C1 segment of cervical spinal cord (tissue), 14 donors: ENCODE data around the gene ARHGEF7.

ENCODE experiments used
- DNase-seq, 14 donors: peaks; one replicate each; lab custom pipeline; 2025; lab: John Stamatoyannopoulos, UW

The ARHGEF7 gene

DNA sequence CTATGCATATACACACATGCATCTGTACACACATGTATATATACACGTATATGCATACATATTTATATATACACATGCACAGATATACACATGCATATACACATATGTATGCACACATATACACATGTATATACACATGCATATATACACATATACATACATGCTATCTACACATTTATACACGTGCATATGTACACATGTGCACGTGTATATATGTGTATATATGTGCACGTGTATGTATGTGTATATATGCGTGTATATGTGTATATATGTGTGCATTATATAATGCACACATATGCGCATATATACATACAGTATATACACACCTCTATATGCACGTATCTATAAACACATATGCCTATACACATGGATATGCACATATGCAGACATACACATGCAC is 17.8 kb downstream of the ARHGEF7 start:
- no peak for DNase-seq

DNA sequence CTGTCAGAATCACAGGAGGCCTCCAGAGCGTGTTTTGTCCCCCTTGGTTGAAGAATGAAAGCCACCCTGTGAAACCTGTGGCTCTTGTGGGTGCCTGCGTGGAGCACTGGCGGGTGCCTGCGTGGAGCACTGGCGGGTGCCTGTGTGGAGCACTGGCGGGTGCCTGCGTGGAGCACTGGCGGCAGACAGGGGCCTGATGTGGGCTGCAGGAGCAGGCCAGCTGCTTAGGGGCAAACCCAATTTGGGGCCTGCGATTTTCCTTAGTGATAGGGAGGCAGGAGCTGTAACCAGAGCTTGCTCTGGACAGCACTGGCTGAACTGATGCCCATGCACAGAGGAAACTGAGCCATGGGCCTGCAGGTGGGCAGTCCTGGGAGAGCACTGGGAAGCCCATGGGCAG is 24.3 kb downstream of the ARHGEF7 start:
- DNase-seq: no peak

DNA sequence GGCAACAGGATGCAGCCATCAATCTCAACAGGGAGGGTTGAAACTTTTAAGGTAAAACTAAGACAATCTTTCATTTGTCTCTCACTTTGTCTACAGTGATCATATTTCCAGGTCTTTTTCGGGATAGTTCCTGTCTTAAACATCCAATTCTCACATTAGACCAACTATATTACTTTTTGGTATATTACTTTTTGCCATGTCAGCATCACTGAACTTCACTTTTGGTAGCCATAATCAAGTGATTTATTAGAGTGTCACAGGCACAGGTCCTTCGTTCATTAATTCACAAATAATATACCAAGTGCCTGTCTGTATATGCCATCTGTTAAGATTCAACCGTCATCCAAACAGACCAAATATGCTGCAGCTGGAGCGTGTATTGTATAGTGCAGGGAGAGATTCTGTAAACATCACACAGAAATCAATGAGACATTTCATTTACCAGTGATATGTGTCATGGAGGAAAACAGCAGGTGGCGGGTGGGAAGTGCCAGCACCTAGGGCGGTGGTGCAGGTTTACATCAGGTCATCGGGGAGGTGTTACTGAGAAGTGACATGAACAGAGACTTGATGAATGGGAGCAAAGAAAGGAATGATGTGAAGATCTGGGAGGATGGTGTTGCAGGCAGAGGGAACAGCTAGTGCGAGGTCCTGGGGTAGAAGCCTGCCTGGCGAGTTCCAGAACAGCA is 24.9 kb downstream of the ARHGEF7 start:
- DNase-seq: no peak

DNA sequence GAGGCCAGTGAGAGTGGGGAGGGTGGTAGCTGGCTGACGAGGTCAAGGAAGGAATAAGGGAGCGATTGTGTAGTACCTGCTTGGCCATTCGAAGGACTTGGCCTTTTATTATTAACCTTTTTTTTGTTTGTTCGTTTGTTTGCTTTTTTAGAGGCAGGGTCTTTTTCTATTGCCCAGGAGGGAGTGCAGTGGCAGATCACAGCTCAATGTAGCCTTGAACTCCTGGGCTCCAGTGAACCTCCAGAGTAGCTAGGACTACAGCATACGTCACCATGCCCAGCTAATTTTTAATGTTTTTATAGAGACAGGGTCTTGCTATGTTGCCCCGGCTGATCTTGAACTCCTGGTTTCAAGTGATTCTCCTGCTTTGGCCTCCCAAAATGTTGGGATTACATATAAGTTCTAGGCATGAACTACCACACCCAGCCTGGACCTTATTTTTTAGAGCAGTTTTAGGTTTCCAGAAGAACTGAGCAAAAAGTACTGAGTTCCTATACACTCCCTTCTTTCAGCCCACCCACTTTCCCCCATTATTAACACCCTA is 25.5 kb downstream of the ARHGEF7 start:
- no peak for DNase-seq

DNA sequence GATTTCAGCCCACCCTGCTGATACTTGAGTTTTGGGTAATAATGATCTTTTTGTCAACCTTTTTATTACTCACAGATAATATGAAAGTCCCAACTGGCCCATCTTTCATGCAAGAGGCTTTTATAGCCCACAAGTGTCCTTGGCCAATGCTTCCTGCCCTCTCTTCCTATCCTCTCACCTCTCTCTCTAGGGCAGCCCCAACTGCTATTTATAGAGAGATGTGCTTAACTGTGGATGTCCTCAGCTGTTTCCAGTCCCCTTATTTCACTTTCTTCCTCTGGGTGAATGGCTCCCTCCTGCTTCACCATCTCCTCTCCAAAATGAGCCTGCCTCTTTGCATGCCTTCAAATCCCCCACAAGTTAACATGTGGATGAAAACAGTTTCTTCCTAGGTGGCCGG is 27.4 kb downstream of the ARHGEF7 start:
- DNase-seq: no peak

DNA sequence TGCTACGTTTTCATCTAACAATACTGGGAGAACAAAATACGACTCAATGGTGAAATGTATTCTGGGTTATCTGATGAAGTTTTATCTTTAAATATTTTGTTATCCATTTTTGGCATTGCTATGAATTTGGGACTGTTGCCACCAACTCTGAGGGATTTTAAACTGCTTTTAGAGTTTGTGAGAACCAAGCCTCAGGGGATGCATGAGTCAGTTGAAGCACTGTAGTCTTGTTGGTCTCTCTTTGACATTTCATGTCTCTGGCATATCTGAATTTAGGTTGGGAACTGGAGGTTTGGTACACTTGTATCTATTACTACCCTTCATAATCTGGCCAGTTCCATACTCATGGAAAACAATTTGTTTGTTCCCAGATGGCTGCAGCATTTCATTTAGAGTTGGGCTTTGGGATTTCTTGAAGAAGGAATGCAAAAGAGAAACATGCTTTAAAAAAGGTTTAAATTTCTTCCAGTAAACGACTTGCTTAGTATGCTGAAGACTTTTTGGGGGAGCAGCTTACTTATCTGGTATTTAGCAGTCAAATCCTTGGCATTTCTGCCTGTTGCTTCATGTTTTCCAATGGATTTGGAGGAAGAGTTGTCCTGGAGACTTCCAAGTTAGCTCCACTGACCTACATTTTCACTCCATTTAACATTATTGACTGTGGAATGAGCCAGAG is 28.9 kb downstream of the ARHGEF7 start:
- no peak for DNase-seq

DNA sequence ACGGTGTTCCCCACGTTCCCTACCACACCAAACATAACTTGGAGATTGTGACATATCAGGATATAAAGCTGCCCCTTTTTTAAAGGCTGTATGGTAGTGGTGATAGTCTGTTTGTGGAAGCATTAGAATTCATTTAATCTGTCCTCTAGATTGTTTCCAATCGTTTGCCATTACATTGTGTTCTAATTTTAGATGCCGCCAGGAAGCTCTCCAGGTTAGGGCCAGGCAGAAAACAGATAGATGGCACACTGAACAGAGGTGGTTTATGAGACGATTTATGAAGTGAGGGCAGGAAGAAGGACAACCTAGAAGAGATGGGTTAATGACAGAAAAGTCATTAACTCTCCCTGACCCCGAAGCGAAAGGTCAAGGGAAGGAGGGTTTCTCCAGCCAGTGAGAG is 30.0 kb downstream of the ARHGEF7 start:
- DNase-seq: no peak

DNA sequence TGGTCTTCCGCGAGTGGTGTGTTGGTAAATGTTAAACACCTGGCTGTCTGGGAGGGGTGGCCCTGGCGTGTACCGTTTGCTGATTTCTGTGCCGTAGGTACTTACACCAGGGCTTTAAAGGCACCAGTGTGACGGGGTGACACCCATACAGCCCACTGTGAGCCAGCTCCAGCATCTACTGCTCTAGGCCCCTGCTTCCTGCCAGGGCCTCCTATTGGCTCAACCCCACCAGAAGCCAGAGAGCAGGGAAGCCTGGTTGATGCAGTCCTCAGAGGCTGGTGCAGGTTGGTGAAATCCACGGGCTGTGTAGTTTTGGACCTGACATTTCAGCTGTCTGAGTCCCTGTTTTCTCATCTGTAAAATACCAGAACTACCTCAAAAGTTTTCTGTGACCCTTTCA is 30.4 kb downstream of the ARHGEF7 start:
- DNase-seq: no peak

DNA sequence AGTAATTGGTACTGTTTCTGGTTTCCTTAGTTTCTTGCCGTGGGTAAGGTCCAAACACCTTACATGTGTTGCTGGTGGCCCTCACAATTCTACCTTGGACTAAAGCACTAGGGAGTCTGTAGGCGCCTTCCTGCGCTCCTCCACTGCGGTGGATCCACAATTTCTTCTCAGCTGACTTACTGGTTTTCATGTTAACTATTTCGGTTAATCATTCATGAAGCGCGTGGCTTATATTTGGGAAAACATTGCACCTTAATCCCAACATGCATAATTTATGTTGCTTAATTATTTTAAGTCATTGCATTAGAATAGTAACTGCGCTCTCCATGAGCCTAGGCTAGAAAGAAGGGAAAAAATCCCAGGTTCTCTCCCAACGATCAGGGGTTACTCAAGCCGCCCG is 37.7 kb downstream of the ARHGEF7 start:
- DNase-seq: no peak

DNA sequence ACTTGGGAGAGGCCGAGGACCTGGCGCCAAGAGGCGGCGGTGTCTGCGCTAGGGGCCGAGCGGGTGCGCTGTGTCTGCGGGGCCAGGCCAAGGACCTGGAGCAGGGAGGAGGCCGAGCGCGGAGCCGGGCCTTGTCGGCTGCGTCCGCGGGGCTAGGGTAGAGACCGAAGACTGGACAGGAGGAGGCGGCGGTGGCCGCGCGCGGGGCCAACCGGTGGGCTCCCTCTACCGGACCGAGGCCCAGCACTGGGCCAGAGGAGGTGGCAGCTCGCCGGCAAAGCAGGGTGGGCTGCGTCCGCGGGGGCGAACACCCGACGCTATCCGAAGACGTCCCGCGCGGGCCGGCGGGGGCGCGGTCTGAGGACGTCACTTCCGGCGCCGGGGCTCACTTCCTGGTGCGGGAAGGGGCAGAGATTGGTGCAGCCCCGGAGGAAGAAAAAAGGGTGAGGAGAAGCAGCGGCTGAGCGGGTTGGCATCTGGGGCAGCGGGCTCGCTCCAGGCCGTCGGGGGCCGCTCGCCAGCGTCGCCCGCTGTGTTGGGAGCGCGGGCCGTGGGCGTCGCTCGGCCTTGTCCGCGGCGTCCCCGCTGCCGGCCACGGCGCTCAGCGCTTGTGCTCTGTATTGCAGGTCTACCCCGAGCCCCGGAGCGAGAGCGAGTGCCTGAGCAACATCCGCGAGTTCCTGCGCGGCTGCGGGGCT is 38.3 kb downstream of the ARHGEF7 start:
- peak; percentile 54 to 96 (median 88) for DNase-seq

DNA sequence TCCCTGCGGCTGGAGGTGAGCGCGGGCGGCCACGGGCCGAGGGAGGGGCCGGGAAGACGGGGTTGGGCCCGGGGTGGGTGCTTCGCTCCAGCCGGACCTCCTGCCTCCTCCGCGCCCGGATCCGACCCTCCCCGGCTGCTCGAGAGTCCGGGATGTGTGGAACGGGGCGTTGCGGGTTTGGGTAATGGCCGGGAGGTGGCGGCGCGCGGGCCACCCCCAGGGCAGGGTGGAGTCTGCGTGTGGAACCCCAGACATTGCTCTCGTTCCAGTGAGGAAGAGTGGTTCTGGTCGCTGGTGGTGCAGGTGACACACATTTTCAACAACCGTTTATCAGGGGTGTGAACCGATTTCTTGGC is 38.8 kb downstream of the ARHGEF7 start:
- DNase-seq: peak in 6 of 14 donors; percentile 34 to 74 (median 58)

DNA sequence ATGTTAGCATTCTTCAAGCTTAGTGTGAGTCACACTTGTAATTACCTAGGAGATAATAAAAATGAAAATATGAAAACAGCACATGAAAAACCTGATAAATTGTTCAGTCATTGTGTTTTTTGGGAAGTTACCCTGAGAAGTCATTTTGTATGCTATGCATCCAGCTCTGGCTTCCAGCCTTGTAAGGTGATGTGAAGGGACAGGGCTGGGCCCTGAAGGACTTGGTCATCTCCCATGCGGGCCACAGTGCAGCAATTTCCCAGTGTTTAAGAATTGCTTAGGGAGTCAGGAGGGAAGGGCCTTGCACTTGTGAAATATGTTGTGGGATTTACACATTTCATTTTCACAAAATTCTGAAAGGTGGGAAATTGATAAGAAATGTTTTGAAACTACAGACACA is 41.3 kb downstream of the ARHGEF7 start:
- no peak for DNase-seq

DNA sequence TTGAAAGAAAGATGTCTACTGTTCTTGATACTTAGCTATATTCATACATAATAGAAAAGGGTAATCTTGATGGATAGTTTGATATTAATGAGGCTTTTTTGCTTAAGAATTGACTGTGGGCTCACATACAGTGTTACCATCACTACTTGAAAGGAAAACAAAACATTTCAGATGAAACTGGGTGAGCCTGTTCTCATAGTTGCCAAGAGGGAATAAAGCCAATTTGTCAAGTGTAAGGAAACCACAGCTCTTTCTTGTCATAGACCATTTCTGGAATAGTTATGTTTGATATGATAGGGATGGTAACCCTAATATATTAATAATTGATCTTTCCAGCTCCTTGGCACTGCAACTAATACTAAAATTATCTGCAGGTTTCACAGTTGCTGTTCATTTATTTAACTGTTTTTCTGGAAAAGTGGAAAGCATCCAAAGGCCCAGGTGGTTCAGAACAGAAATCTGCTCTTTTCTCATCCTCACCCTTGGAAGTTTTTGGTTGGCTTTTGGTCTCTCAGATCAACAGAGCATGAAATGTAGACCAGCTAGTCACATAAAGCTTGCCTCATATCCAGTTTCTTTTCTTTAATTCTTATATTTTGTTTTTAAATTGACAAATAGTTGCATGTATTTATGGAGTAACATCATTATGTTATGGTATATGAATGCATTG is 43.2 kb downstream of the ARHGEF7 start:
- DNase-seq: peak in 1 of 14 donors; percentile 88

DNA sequence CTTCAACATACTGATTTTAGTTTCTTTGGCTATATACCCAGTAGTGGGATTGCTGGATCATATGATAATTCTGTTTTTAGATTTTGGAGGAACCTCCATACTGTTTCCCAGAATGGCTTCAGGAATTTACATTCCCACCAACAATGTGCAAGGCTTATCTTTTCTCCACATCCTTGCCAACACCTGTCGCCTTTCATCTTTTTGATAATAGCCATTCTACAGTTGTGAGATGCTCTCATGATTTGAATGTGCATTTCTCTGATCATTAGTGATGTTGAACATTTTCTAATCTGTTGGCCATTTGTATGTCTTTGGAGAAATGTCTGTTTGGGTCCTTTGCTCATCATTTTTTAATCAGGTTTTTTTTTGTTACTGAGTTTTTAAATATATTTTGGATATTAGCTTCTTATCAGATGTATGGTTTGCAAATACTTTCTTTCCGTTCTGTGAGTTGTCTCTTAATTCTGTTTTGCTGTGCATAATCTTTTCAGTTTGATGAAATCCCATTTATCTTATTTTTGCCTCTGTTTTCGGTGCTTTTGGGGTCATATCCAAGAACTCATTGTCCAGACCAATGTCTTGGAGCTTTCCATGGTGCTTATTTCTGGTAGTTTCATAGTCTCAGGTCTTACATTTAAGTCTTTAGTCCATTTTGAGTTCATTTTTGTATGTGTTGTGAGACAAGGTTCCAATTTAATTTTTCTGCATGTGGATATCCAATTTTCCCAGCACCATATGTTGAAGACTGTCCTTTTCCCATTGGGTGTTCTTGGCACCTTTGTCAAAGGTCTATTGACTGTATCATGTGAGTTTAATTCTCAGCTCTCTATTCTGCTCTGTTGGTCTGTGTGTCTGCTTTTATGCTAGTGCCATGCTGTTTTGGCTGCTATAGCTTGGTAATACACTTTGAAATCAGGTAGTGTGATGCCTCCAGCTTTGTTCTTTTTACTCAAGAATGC is 44.5 kb downstream of the ARHGEF7 start:
- DNase-seq: peak in 1 of 14 donors; percentile 63

DNA sequence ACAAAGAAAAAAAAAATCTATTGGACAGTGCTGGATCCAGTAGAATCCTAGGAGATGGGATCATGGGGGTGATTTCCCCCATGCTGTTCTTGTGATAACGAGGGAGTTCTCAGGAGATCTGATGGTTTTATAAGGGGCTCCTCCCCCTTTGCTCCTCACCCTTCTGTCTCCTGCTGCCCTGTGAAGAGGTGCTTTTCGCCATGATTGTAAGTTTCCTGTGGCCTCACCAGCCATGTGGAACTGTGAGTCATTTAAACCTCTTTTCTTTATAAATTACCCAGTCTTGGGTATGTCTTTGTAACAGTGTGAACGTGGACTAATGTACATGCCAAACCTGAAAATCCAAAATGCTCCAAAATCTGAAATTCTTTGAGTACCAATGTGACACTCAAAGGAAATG is 45.5 kb downstream of the ARHGEF7 start:
- no peak for DNase-seq

DNA sequence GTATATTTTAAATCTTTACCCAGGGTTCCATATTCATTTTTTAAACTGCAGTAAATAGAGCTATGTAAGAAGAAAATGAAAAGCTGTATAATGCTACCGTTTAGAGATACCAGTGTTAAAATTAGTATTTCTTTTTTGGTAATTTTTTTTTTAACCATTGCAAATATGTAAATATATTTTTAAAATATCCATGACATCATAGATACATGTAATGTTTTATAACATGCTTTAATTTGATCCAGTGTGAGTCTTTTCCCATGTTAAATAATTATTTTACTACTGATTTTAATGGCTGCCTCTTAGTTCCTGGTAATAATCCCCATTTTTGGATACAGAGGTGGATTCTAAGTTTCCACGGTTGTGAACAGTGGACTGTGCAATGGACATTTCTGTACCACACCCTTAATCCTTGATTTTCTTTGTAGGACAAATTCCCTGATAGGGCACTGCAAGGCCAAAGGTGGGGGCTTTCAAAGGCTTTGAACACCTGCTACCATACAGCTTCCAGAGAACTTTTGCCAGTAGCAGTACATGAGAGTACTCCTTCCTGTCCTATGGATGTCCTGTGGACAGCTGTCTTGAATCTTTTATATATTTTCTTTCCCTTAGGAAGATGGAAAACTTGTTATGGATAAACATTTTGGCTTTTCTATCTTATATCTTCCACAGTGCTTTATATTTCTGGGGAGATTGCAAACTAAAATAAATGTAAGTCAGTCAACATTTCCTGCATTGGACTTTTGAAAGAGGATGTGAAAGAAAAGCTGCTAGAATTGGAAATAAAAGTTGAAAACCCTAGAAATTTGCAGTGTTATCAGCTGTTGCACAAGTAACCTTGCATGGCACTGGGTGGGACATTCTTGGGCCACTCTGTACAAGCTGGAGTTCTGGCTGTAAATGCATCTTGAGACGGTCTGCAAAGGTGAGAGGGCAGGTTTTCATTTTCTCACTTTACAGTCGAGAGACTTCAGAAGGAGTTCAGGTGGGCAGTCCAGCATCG is 46.8 kb downstream of the ARHGEF7 start:
- DNase-seq: no peak

DNA sequence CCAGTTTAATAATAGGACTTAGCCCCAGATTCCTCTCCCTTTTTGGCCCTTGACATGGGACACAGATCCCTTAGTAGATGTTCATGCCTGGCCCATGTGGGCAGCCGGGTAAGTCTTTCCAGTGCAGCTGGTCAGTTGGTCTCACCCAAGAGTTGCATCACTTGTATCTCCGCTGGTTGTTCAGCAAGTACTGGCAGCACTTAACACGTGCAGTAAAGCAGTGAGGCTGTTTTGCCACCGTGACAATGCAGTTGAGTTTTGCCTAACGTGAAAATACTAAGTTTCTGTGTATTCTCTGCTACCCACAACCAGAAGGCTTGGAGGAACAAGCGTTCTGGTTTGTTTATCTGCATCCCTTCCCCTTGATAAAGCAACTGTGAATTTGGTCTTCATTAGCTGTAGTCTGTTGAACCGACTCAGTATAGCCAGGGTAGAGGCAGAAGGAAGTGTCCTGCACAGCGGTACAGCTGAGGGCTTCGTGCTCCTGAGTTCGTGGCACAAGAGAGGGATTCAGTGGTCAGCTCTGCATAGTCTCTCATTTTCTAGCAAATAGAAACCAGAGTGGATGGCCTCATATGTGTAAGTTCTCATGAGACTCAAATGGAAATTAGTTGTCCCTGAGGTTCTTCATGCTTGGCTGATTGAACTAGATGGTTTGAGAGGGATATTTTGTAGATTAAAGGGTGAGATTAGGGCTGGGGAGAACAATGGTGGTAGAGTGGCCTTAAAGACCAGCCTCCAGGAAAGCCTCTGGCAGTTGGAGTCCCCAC is 50.3 kb downstream of the ARHGEF7 start:
- no peak for DNase-seq

DNA sequence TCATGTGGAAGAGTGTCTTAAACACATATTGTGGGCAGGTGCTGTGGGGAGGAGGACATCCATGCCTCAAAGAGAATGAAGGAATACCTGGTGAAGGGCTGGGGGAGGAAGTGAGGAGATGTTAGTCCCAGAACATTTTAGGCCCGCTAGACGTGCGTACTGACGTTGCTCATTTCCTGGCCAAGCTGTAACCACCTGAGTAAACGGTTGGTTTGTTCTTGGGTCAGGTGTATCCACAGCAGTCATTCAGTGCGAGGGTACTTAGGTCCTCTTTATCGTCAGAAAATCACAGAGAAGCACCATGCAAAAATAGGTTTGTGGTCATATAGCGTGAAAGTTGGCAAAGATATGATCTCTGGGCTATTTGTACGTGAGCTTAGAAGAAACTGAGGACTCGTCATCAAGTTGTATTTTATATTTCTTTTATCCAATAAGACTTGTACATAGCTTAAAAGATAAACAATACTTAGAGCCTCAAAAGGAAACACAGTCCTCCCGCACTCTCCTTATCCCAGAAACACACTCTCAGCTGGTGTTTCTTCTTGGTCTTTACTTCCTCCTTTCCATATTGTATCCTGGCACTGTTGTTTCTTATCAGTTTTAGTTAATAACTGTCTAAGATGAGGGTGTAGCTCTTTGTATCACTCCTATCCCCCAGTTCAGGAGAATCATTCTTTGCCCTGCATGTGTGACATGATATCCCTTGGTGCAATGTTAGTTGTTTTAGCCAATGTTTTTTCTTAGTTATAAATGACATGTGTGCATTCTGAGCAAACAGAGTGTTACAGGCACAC is 52.0 kb downstream of the ARHGEF7 start:
- DNase-seq: no peak
